Kidney epithelial cell (primary cell): ENCODE results near the gene STPG1. TPM values are rescaled to one million over a fixed set of nuclear protein-coding genes. Genes with fewer than 3 reads are reported as not detected.

Experiments
- DNase-seq: peaks from one replicate; pipeline ENCODE4 v3.0.0-alpha.2; 2010; ENCODE audit warnings: low read depth
- H3K27me3 ChIP-seq: 2 replicates; pipeline ENCODE4 v1.6.0; 2011; ENCODE audit warnings: low read length; ENCODE audit not compliant: control insufficient read depth, insufficient read depth
- H3K36me3 ChIP-seq: 2 replicates; pipeline ENCODE4 v1.5.1; 2011; ENCODE audit warnings: low read length; ENCODE audit not compliant: control insufficient read depth, insufficient read depth
- H3K4me3 ChIP-seq: 2 replicates; pipeline ENCODE4 v1.5.1; 2011; ENCODE audit warnings: low read depth, mild to moderate bottlenecking, control low read depth, low read length
- total RNA-seq: library from RNA; depleted of rRNA; stranded (reverse); fragments of >200 nt; gene quantifications from 2 replicates; pipeline ENCODE4 v1.2.3, GENCODE V29; 2015
- TF ChIP-seq, protein P1 (sequence below): IDR thresholded peaks from 2 replicates; pipeline ENCODE4 v1.5.1; 2011; ENCODE audit warnings: mild to moderate bottlenecking, moderate library complexity, low read length, control low read depth, inconsistent platforms; ENCODE audit not compliant: insufficient read depth, poor library complexity, severe bottlenecking

Gene STPG1
- total RNA-seq, 1 donor from 2014 or later: 7.5 TPM

DNA sequence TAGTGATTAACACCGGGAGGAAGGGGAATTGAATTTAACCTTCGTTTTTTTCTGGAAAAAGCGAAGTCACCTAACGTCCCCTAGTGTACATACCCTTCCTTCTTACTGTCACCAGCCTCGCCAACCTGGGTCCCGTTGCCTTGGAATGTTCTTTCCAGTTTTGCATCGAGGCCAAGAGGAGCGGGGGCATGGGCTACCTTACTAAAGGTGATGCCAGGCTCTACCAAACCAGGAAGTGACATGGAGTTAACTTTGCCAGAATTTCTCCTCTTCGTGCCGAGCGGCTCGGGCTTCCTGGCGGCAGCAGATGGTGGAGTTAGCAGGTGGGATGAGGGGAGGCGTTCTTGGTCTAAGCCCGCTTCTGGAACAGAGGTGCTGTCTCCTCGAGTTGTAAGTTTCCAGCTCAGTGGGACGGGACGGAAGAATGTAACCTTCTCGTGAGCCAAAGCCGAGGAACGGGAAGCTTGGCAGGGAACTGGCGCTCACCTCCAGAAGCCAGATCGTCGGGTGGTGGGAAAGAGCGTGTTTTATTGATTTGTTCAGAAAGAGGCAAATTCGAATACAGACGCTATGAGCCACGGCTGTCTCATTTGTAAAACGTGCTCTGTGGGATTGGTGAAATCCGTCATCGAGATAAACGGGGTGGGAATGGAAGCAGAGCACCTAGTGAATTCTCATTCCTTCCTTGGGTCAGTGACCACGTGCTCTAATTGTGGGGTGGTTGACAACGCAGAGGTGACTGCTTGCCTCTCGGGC lies 2.5 kb upstream of the STPG1 start:
- H3K4me3 ChIP-seq: peak overlapping the region; percentile 57
- TF ChIP-seq, protein P1, sequence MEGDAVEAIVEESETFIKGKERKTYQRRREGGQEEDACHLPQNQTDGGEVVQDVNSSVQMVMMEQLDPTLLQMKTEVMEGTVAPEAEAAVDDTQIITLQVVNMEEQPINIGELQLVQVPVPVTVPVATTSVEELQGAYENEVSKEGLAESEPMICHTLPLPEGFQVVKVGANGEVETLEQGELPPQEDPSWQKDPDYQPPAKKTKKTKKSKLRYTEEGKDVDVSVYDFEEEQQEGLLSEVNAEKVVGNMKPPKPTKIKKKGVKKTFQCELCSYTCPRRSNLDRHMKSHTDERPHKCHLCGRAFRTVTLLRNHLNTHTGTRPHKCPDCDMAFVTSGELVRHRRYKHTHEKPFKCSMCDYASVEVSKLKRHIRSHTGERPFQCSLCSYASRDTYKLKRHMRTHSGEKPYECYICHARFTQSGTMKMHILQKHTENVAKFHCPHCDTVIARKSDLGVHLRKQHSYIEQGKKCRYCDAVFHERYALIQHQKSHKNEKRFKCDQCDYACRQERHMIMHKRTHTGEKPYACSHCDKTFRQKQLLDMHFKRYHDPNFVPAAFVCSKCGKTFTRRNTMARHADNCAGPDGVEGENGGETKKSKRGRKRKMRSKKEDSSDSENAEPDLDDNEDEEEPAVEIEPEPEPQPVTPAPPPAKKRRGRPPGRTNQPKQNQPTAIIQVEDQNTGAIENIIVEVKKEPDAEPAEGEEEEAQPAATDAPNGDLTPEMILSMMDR: no peak
- no peak for DNase-seq

GRCh38 chr1:24415334-24415909 lies 1.8 kb upstream of the STPG1 start, which contains the start of gene NIPAL3:
Gene NIPAL3 (plus strand): TSS chr1:24415802. CDS start chr1:24419548, 3,746 bp downstream.
- no peaks in the 10 kb centered on the region for H3K36me3 ChIP-seq
- no peaks in the 10 kb centered on the region for H3K27me3 ChIP-seq
- peak; percentile 98 for DNase-seq
- H3K4me3 ChIP-seq: peak within 1 kb of the TSS; percentile 57
- TF ChIP-seq, protein P1: peak; percentile 96

More for the DNA sequence above, 2.5 kb upstream of the STPG1 start:
- Histone ChIP-seq H3K36me3 (no peaks in the 10 kb centered on the region), H3K27me3 (no peaks in the 10 kb centered on the region)

- no peak for DNase-seq
Observed at GRCh38 chr1:24414775-24415333, 1.3 kb upstream of the STPG1 start.

DNA sequence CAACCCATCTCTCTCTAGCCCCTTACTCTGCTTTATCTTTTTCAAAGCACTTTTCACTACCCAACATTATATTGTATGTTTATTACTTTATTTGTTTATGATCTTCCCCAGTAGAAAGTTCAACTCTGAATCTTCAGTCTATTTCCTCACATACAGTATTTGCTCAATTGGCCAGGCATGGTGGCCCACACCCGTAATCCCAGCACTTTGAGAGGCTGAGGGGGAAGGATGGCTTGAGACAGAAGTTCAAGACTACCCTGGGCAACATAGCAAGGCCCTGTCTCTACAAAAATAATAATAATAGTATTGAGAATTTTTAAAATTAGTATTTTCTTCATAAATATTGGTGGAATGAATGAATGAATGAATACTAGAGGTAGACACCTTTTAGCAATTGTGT lies 1.2 kb downstream of the STPG1 start:
- TF ChIP-seq, protein P1: no peak
- Histone ChIP-seq H3K4me3 (no peak overlapping the region), H3K27me3 (no peaks in the 10 kb centered on the region), H3K36me3 (no peaks in the 10 kb centered on the region)
- no peak for DNase-seq

More at GRCh38 chr1:24414775-24415333, 1.3 kb upstream of the STPG1 start:
- no peak overlapping the region for H3K4me3 ChIP-seq
- H3K27me3 ChIP-seq: no peaks in the 10 kb centered on the region
- no peaks in the 10 kb centered on the region for H3K36me3 ChIP-seq
- TF ChIP-seq, protein P1: no peak

DNA sequence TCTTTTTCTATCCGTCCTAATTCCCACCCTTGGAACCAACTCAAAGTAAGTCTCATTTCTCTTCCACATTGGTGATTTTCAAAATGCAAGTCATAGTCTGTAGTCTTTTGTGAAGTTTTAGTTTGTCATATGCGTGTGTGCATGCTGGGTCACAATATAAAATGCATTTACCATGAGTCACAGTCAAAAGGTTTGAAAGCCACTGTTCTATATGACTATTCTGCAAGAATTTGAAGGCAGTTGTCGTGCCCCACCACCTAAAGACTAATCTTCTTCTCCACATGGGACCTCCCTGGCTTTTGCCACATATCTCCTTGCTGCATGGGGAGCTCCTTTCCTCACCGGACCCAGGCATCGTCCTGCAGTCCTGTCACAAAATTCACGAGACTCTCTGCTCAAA lies 1.6 kb downstream of the STPG1 start:
- H3K4me3 ChIP-seq: no peak overlapping the region
- no peak for DNase-seq
- TF ChIP-seq, protein P1: no peak
- H3K36me3 ChIP-seq: no peaks in the 10 kb centered on the region
- H3K27me3 ChIP-seq: no peaks in the 10 kb centered on the region
